ENCODE data around the gene TRIM41.
"Not testable (repeated sequence)": the region's sequence is repeated elsewhere in the genome, so short reads cannot be mapped to it uniquely, and the experiment has no call there.

Gene TRIM41

GRCh38 chr5:181259283-181259682 is 36.2 kb downstream of the TRIM41 start:
- H3K4me3 ChIP-seq (ENCODE audit: low read depth, low read length): peak overlapping the region; percentile 80
- TF ChIP-seq CTCF (IDR thresholded peaks at IDR 0.05; ENCODE audit: control insufficient read depth, extremely low read depth, insufficient read depth): no peak
- no peak for DNase-seq (ENCODE audit: low read depth)

- TF ChIP-seq CTCF (IDR thresholded peaks at IDR 0.05; ENCODE audit: control insufficient read depth, extremely low read depth, insufficient read depth): no peak
- peak overlapping the region; percentile 80 for H3K4me3 ChIP-seq (ENCODE audit: low read depth, low read length)
- DNase-seq (ENCODE audit: low read depth): no peak
These were observed 37.1 kb downstream of the TRIM41 start for GRCh38 chr5:181259974-181260719.

GRCh38 chr5:181260720-181261319 is 37.7 kb downstream of the TRIM41 start, which contains the start of gene TRIM52:
TSS of gene TRIM52 (minus strand) at chr5:181261143. CDS start at chr5:181260813, 330 bp downstream.
- H3K4me3 ChIP-seq (ENCODE audit: low read depth, low read length): peak within 1 kb of the TSS; percentile 80
- no peak for TF ChIP-seq CTCF (IDR thresholded peaks at IDR 0.05; ENCODE audit: control insufficient read depth, extremely low read depth, insufficient read depth)
- DNase-seq (ENCODE audit: low read depth): peak; percentile 78

GRCh38 chr5:181261320-181262049 is 38.4 kb downstream of the TRIM41 start:
- no peak for DNase-seq (ENCODE audit: low read depth)
- peak overlapping the region; percentile 80 for H3K4me3 ChIP-seq (ENCODE audit: low read depth, low read length)
- no peak for TF ChIP-seq CTCF (IDR thresholded peaks at IDR 0.05; ENCODE audit: control insufficient read depth, extremely low read depth, insufficient read depth)

- TF ChIP-seq CTCF (IDR thresholded peaks at IDR 0.05; ENCODE audit: control insufficient read depth, extremely low read depth, insufficient read depth): no peak
- H3K4me3 ChIP-seq (ENCODE audit: low read depth, low read length): no peak overlapping the region
- peak; percentile 94 for DNase-seq (ENCODE audit: low read depth)
These were observed 40.6 kb downstream of the TRIM41 start for GRCh38 chr5:181263633-181264032.

GRCh38 chr5:181265092-181265671 is 42.1 kb downstream of the TRIM41 start:
- no peak for DNase-seq (ENCODE audit: low read depth)
- H3K4me3 ChIP-seq (ENCODE audit: low read depth, low read length): no peak overlapping the region
- no peak for TF ChIP-seq CTCF (IDR thresholded peaks at IDR 0.05; ENCODE audit: control insufficient read depth, extremely low read depth, insufficient read depth)

- not testable (repeated sequence) for DNase-seq (ENCODE audit: low read depth); H3K4me3 ChIP-seq (ENCODE audit: low read depth, low read length)
These were observed 44.3 kb downstream of the TRIM41 start for GRCh38 chr5:181267291-181267904.

- DNase-seq (ENCODE audit: low read depth); H3K4me3 ChIP-seq (ENCODE audit: low read depth, low read length): not testable (repeated sequence)
These were observed 44.8 kb downstream of the TRIM41 start for GRCh38 chr5:181267907-181268306.
